Nephron progenitor cell (in vitro differentiated cells): Measurements from ENCODE around the gene CTSD.

Experiments
- DNase-seq: peaks from one replicate; pipeline ENCODE4 v3.0.0; 2021
- H3K27ac Mint-ChIP-seq: 2 replicates; pipeline ENCODE4 v1.8.0; 2021; ENCODE audit warnings: mild to moderate bottlenecking, moderate library complexity, mixed read lengths
- H3K27me3 Mint-ChIP-seq: 2 replicates; pipeline ENCODE4 v1.8.0; 2021; ENCODE audit warnings: mild to moderate bottlenecking, low read depth, mixed read lengths; ENCODE audit not compliant: poor library complexity
- H3K36me3 Mint-ChIP-seq: 2 replicates; pipeline ENCODE4 v1.8.0; 2021; ENCODE audit warnings: low read depth, mixed read lengths
- H3K4me1 Mint-ChIP-seq: 2 replicates; pipeline ENCODE4 v1.8.0; 2021; ENCODE audit warnings: mixed read lengths
- H3K4me3 Mint-ChIP-seq: 2 replicates; pipeline ENCODE4 v1.8.0; 2021; ENCODE audit warnings: mild to moderate bottlenecking, moderate library complexity, mixed read lengths
- H3K9me3 Mint-ChIP-seq: 2 replicates; pipeline ENCODE4 v1.8.0; 2021; ENCODE audit warnings: mild to moderate bottlenecking, moderate library complexity, mixed read lengths
- TF ChIP-seq, protein P1 (sequence below): fragments of 200-600 bp; sonication (generic); IDR thresholded peaks from 2 replicates; pipeline ENCODE4 v1.5.0; 2021; ENCODE audit warnings: antibody characterized with exemption

Gene CTSD

DNA sequence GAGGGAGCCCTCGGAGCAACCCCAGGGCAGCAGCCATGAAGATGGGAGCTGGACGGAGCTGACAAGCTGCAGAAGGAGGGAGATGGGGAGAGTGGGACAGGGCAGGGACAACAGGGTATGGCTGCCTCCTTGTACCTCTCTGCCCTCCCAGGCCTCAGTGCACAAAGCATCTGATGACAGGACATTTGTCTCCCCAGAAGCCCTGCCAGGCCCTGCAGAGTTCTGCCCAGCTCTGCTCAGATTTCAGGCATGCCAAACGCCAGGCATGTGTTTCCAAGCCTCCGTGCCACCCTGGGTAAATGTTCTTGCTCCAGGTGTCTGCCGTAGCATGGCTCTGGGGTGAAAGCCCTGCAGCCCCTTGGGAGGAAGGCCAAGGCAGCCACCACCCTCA is 12.2 kb downstream of the CTSD start:
- H3K4me3 Mint-ChIP-seq = no peak overlapping the region
- H3K36me3 Mint-ChIP-seq = no peaks in the 10 kb centered on the region
- peaks cover 42% of the 10 kb centered on the region for H3K27me3 Mint-ChIP-seq
- TF ChIP-seq, protein P1, sequence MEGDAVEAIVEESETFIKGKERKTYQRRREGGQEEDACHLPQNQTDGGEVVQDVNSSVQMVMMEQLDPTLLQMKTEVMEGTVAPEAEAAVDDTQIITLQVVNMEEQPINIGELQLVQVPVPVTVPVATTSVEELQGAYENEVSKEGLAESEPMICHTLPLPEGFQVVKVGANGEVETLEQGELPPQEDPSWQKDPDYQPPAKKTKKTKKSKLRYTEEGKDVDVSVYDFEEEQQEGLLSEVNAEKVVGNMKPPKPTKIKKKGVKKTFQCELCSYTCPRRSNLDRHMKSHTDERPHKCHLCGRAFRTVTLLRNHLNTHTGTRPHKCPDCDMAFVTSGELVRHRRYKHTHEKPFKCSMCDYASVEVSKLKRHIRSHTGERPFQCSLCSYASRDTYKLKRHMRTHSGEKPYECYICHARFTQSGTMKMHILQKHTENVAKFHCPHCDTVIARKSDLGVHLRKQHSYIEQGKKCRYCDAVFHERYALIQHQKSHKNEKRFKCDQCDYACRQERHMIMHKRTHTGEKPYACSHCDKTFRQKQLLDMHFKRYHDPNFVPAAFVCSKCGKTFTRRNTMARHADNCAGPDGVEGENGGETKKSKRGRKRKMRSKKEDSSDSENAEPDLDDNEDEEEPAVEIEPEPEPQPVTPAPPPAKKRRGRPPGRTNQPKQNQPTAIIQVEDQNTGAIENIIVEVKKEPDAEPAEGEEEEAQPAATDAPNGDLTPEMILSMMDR = no peak
- no peaks in the 10 kb centered on the region for H3K9me3 Mint-ChIP-seq
- H3K4me1 Mint-ChIP-seq = peaks cover 26% of the 10 kb centered on the region
- DNase-seq = no peak
- no peak overlapping the region for H3K27ac Mint-ChIP-seq

DNA sequence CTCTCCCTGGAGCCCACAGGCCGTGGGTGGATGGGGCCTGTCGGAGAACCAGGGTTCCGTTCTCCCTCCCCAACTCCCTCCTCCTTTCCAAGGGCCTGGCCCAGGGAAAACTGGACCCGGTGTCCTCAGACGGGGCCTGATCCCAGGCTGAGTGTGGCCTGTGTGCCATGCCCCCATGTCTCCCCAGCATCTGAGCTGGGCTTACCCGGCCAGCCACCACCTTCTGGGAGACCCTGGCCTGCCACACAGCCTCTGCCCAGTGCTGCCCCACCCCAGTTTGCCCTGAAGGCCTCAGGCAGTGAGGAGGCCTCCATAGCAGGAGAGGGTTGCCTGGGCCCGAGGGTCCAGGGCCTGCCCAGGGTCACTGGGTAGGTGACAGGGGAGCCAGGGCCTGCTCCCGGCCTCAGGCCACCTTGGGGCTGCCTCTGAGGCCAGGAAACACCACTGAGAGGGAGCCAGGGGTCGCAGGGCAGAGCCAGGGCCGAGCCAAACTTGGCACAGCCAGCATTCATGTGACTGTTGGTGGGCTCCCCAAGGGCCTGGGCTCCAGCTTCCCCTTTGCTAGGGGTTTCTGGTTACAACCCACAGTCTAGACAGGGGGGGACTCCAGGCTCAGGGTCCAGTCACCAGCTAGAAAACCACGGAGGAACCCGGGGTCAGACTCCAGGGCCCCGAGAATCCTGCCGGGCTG is 12.7 kb downstream of the CTSD start:
- TF ChIP-seq, protein P1 = no peak
- Mint-ChIP-seq H3K4me3 (no peak overlapping the region), H3K27ac (no peak overlapping the region)

DNA sequence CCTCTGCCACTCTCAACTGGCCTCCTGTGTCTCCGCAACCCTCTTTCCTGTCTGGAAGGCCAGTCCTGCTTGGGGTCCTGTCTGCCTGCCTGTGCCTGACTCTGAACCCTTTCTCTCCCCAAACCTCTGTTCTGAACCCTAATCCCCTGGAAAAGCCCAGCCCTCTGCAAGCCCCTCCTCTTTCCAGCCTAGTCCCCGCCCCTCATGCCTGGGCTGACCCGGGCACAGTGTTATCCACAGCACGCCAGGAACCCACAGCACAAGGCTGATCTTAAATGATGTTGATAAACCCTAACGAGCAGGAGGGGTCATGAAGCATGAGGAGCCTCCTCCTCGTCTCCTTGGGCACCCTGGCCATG is 13.3 kb downstream of the CTSD start, which contains the start of gene IFITM10:
IFITM10 (minus strand) TSS at position 115 of the 359 bp plus-strand sequence. CDS start 153 bp downstream, outside the sequence.
- DNase-seq = no peak
- TF ChIP-seq, protein P1 = no peak
- Mint-ChIP-seq H3K36me3 (no peaks in the 10 kb centered on the region), H3K4me1 (peaks cover 23% of the 10 kb centered on the region), H3K27ac (no peak within 1 kb of the TSS), H3K4me3 (peak within 1 kb of the TSS; percentile 66), H3K27me3 (peaks cover 53% of the 10 kb centered on the region), H3K9me3 (peaks cover 6% of the 10 kb centered on the region)

More for the DNA sequence above, 12.7 kb downstream of the CTSD start:
- H3K36me3 Mint-ChIP-seq = no peaks in the 10 kb centered on the region
- peaks cover 47% of the 10 kb centered on the region for H3K27me3 Mint-ChIP-seq
- H3K9me3 Mint-ChIP-seq = peaks cover 3% of the 10 kb centered on the region
- peaks cover 25% of the 10 kb centered on the region for H3K4me1 Mint-ChIP-seq
- DNase-seq = no peak

DNA sequence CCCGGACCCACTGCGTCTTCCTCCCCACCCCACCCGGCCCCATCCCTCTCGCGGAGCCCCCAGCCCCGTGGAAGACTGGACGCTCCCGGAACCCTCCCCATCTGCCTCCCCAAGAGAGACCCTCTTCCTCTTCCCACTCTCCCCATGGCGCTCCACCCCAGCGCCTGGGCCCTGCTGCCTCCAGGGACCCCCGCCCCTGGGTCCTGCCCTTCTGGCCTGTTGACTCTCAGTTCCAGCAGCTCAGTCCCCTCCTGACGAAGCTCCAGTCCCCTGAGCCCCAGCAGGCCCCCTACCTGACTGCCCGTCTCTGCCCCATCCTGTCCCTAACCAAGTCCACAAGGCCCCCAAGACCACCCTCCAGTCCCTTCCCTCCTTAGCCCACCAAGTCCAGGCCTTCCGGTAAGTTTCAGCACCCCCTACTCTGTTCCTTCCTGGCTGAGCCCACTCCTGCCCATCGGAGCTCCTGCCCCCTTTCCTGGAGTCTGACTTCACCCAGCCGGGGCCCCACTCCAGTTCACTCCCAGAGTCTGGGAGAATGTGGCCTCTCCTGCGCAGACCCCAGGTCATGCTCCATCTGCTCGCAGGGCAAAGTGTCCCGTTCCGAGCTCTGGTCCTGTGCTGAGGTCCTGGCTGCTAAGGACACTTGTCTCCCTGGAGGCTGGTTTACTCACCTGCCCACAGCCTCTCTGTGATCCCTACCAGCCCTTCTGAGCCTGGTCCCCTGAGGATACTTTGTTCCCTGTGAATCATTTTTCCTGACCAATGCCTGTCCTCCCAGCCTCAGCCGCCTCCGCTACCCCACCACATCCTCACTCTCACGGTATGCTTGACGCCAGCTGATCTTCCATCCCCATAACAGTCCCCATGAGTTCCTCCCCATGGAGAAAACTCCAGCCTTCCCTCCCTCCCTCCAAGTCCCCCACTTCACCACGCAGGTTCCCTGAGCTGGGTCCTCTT is 14.1 kb downstream of the CTSD start:
- H3K27me3 Mint-ChIP-seq = peaks cover 60% of the 10 kb centered on the region
- peaks cover 8% of the 10 kb centered on the region for H3K9me3 Mint-ChIP-seq
- TF ChIP-seq, protein P1 = no peak
- no peaks in the 10 kb centered on the region for H3K36me3 Mint-ChIP-seq
- H3K4me1 Mint-ChIP-seq = peaks cover 25% of the 10 kb centered on the region
- no peak overlapping the region for H3K27ac Mint-ChIP-seq
- no peak for DNase-seq
- peak overlapping the region; percentile 66 for H3K4me3 Mint-ChIP-seq

DNA sequence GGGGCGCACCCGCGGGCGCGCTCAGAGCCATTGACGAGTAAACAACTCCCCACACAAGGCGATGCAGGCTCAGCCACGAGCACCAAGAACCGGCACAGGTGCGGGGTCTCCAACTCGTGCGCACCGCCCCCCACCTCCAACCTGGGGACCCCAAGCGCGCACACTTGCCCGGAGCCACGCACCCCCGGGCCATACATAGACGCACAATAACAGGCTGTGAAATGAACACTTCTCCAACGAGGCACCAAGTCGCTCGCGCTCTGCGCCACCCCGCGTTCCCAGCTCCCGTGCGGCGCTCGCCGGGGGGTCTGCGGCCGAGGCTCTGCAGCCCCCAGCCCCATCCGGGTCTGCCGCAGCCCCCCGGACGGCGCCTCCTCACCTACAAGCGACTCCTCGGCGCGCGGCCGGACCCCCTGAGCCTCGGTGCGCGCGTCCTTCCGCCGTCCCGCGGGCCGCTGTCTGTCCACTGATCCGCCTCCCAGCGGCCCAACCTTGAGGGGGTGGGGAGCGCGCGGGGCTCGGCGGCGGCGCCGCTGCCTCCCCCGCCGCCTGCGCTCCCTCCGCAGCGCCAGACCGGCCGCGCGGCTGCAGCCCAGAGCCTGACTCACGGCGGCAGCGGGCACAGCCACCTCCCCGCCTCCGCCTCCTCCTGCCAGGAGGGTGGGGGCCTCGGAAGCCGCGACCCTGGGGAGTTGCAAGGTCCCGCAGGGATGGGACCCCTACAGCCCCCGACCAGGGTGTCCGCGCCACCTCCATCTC is 14.9 kb downstream of the CTSD start:
- peaks cover 25% of the 10 kb centered on the region for H3K4me1 Mint-ChIP-seq
- peak overlapping the region; percentile 49 for H3K4me3 Mint-ChIP-seq
- TF ChIP-seq, protein P1 = no peak
- no peak overlapping the region for H3K27ac Mint-ChIP-seq
- peak; percentile 58 for DNase-seq
- H3K36me3 Mint-ChIP-seq = no peaks in the 10 kb centered on the region
- peaks cover 63% of the 10 kb centered on the region for H3K27me3 Mint-ChIP-seq
- H3K9me3 Mint-ChIP-seq = peaks cover 8% of the 10 kb centered on the region
